CD4-positive, alpha-beta T cell (primary cell): ENCODE results near the gene CALM3. TPM values are rescaled to one million over a fixed set of nuclear protein-coding genes. Genes with fewer than 3 reads are reported as not detected.
A peak's percentile ranks its signal among the peaks of the same experiment; 100 is the strongest.

ENCODE experiments used
- ATAC-seq: fragments of 200-7000 bp; cut with Tn5 transposase; one replicate; pipeline ENCODE4 v1.10.0; 2022; ENCODE audit warnings: mild to moderate bottlenecking; ENCODE audit not compliant: poor library complexity
- CTCF ChIA-PET: fragments of 350-600 bp; sonication (Branson Sonifier 250); formaldehyde crosslinking; loops from one replicate; lab custom pipeline; 2021; ENCODE audit warnings: antibody characterized with exemption, inconsistent platforms; lab: Charles Lee
- POLR2A ChIA-PET: fragments of 350-600 bp; sonication (Branson Sonifier 250); formaldehyde crosslinking; loops from one replicate; lab custom pipeline; 2021; ENCODE audit warnings: antibody characterized with exemption, inconsistent platforms; lab: Charles Lee
- DNase-seq, 14 experiments: peaks; one replicate each; pipeline ENCODE4 v3.0.0-alpha.2; 2013 to 2020; ENCODE audit warnings: mixed read lengths in 2 of 14
- H3K27ac ChIP-seq, 2 donors: one replicate each; pipeline versions ENCODE4 v1.5.1 to v1.7.0; 2013; ENCODE audit warnings: low read length in 2 of 2, low read depth in 1 of 2, mild to moderate bottlenecking in 1 of 2
- H3K27me3 ChIP-seq, 2 experiments: 1 replicate in 1 of 2; 2 replicates in 1 of 2; pipeline versions ENCODE4 v1.6.1 to v1.7.0; 2013; ENCODE audit warnings: low read length in 2 of 2, control low read depth in 1 of 2, mild to moderate bottlenecking in 1 of 2, moderate library complexity in 1 of 2; ENCODE audit not compliant: insufficient read depth in 2 of 2, control insufficient read depth in 1 of 2
- H3K36me3 ChIP-seq: one replicate; pipeline ENCODE4 v1.6.1; 2013; ENCODE audit warnings: low read length, control low read depth; ENCODE audit not compliant: insufficient read depth
- H3K4me1 ChIP-seq: one replicate; pipeline ENCODE4 v1.6.1; 2013; ENCODE audit warnings: low read length, control low read depth; ENCODE audit not compliant: insufficient read depth
- H3K4me3 ChIP-seq: one replicate; pipeline ENCODE4 v1.5.1; 2013; ENCODE audit warnings: mild to moderate bottlenecking, low read length, moderate library complexity
- H3K9me3 ChIP-seq, 2 experiments: 1 replicate in 1 of 2; 2 replicates in 1 of 2; pipeline versions ENCODE4 v1.6.1 to v1.7.0; 2013; ENCODE audit warnings: low read length in 2 of 2, mild to moderate bottlenecking in 2 of 2, control low read depth in 1 of 2, moderate library complexity in 1 of 2; ENCODE audit not compliant: control insufficient read depth in 1 of 2, insufficient read depth in 1 of 2
- H3K27ac Mint-ChIP-seq: one replicate; pipeline ENCODE4 v1.8.0; 2020; ENCODE audit warnings: mixed read lengths
- H3K27me3 Mint-ChIP-seq: one replicate; pipeline ENCODE4 v1.8.0; 2021; ENCODE audit warnings: mixed read lengths
- H3K36me3 Mint-ChIP-seq: one replicate; pipeline ENCODE4 v1.8.0; 2021; ENCODE audit warnings: low read depth, mixed read lengths
- H3K4me1 Mint-ChIP-seq: one replicate; pipeline ENCODE4 v1.8.0; 2021; ENCODE audit warnings: low read depth, mixed read lengths
- H3K4me3 Mint-ChIP-seq: one replicate; pipeline ENCODE4 v1.8.0; 2020; ENCODE audit warnings: mild to moderate bottlenecking, mixed read lengths
- H3K9me3 Mint-ChIP-seq: one replicate; pipeline ENCODE4 v1.8.0; 2020; ENCODE audit warnings: mixed read lengths
- CTCF ChIP-seq: fragments of 200-600 bp; IDR thresholded peaks from one replicate; pipeline ENCODE4 v1.8.0; 2022; ENCODE audit warnings: antibody characterized with exemption, mild to moderate bottlenecking
- intact Hi-C, 2 experiments: fragments of 100-400 bp; cut with DNase I in 1 of 2; cut with micrococcal nuclease in 1 of 2; formaldehyde crosslinking; loops; one replicate each; pipeline versions ENCODE4 v1.15.1 to v1.9.0; 2023 to 2025; cut with DNase I, micrococcal nuclease
- total RNA-seq, 174 experiments: library from RNA in 2 of 174; stranded (reverse) in 2 of 174; gene quantifications; one replicate each; pipeline ENCODE4 v1.2.3 and lab custom pipeline; 2021 to 2026

Gene CALM3
- total RNA-seq, 2 experiments from 2014 or later, result 169 to 173 TPM

- POLR2A ChIA-PET, result interaction anchor here (0.9 to 5.4 kb wide), 4 partner anchors 8 to 47 kb away, joined by 4 to 215 read pairs (median 18); partner anchors contain the start of genes CALM3 and DACT3
Observed at GRCh38 chr19:46614114-46614722, 13.1 kb downstream of the CALM3 start.

GRCh38 chr19:46615966-46616365, 14.8 kb downstream of the CALM3 start:
- Histone ChIP-seq H3K4me1 (peaks cover 89% of the 10 kb centered on the region), H3K36me3 (no peaks in the 10 kb centered on the region), H3K27me3 (no peaks in the 10 kb centered on the region), H3K4me3 (no peak overlapping the region), H3K27ac (no peak overlapping the region), H3K9me3 (no peaks in the 10 kb centered on the region)
- Mint-ChIP-seq H3K9me3 (no peaks in the 10 kb centered on the region), H3K36me3 (peaks cover 9% of the 10 kb centered on the region), H3K4me3 (peak overlapping the region; percentile 7), H3K4me1 (peaks cover 71% of the 10 kb centered on the region), H3K27me3 (no peaks in the 10 kb centered on the region), H3K27ac (peak overlapping the region; percentile 93)
- intact Hi-C loops, result loop anchor here (2.0 to 10.0 kb wide), 2 partner anchors 15 to 1749 kb away; partner anchors contain the start of genes CALM3 (in 1 of the 2), SYNGR4 (in 1 of the 2) and TMEM143 (in 1 of the 2)
- CTCF ChIA-PET, result interaction anchor here (1.5 kb wide), 1 partner anchor 46 kb away, joined by 13 read pairs; no protein-coding TSS in a partner anchor
- DNase-seq (peak in 2 of 14 experiments; percentile 1), ATAC-seq (no peak)
- POLR2A ChIA-PET, result interaction anchor here (0.7 to 4.3 kb wide), 2 partner anchors 13 to 46 kb away, joined by 3 to 32 read pairs; partner anchors contain the start of gene DACT3
- no peak for TF ChIP-seq CTCF

More at GRCh38 chr19:46614114-46614722, 13.1 kb downstream of the CALM3 start:
- H3K4me3 Mint-ChIP-seq, result peak overlapping the region; percentile 56
- peak; percentile 71 to 89 (median 77) for DNase-seq
- no peak overlapping the region for H3K4me3 ChIP-seq
- H3K27me3 ChIP-seq, result no peaks in the 10 kb centered on the region
- H3K4me1 ChIP-seq, result peaks cover 90% of the 10 kb centered on the region
- H3K9me3 ChIP-seq, result no peaks in the 10 kb centered on the region
- peaks cover 74% of the 10 kb centered on the region for H3K4me1 Mint-ChIP-seq
- intact Hi-C loops, result loop anchor here (1.0 to 10.0 kb wide), 4 partner anchors 13 to 1751 kb away; partner anchors contain the start of genes CALM3 (in 1 of the 2), SYNGR4 (in 1 of the 2) and TMEM143 (in 1 of the 2)
- peaks cover 26% of the 10 kb centered on the region for H3K36me3 Mint-ChIP-seq
- H3K27ac ChIP-seq, result peak overlapping the region in 1 of 2 donors; percentile 41
- H3K9me3 Mint-ChIP-seq, result no peaks in the 10 kb centered on the region
- no peaks in the 10 kb centered on the region for H3K27me3 Mint-ChIP-seq
- peak; percentile 90 for TF ChIP-seq CTCF
- peak overlapping the region; percentile 93 for H3K27ac Mint-ChIP-seq
- H3K36me3 ChIP-seq, result peaks cover 13% of the 10 kb centered on the region
- ATAC-seq, result peak; percentile 58
- CTCF ChIA-PET, result interaction anchor here (0.7 to 2.4 kb wide), 14 partner anchors 8 to 113 kb away, joined by 3 to 34 read pairs (median 5); partner anchors contain the start of genes CALM3, DACT3 and PTGIR

GRCh38 chr19:46616631-46617322, 15.6 kb downstream of the CALM3 start:
- DNase-seq (peak in 4 of 14 experiments; percentile 29 to 68 (median 61)), ATAC-seq (no peak)
- intact Hi-C loops, result loop anchor here in 1 of 2 experiments (1.0 to 10.0 kb wide), 2 partner anchors 43 to 1748 kb away; partner anchors contain the start of genes SYNGR4 and TMEM143
- POLR2A ChIA-PET, result interaction anchor here (0.7 to 4.3 kb wide), 5 partner anchors 12 to 45 kb away, joined by 3 to 32 read pairs (median 4); partner anchors contain the start of genes CALM3 and DACT3
- no peaks in the 10 kb centered on the region for H3K9me3 Mint-ChIP-seq
- H3K27me3 ChIP-seq, result no peaks in the 10 kb centered on the region
- no peaks in the 10 kb centered on the region for H3K9me3 ChIP-seq
- no peaks in the 10 kb centered on the region for H3K27me3 Mint-ChIP-seq
- H3K27ac Mint-ChIP-seq, result peak overlapping the region; percentile 93
- H3K4me1 Mint-ChIP-seq, result peaks cover 67% of the 10 kb centered on the region
- peak overlapping the region; percentile 19 for H3K4me3 ChIP-seq
- TF ChIP-seq CTCF, result peak; percentile 6
- CTCF ChIA-PET, result interaction anchor here (0.6 to 1.5 kb wide), 3 partner anchors 42 to 45 kb away, joined by 3 to 13 read pairs (median 5); partner anchors contain the start of gene DACT3
- H3K36me3 ChIP-seq, result no peaks in the 10 kb centered on the region
- H3K27ac ChIP-seq, result peak overlapping the region; percentile 31 to 61
- H3K4me3 Mint-ChIP-seq, result peak overlapping the region; percentile 76
- H3K36me3 Mint-ChIP-seq, result peaks cover 4% of the 10 kb centered on the region
- peaks cover 89% of the 10 kb centered on the region for H3K4me1 ChIP-seq
